ENCODE data around the gene UQCRC1.
A peak's percentile ranks its signal among the peaks of the same experiment; 100 is the strongest.

UQCRC1 gene

GRCh38 chr3:48609088-48610005 lies at the start of gene UQCRC1:
Gene UQCRC1 (minus strand): TSS chr3:48609646. CDS start chr3:48609620, 26 bp downstream.
- H3K9me3 ChIP-seq (ENCODE audit: control insufficient read depth, insufficient read depth, low read length) = no peaks in the 10 kb centered on the region
- peak within 1 kb of the TSS; percentile 98 for H3K4me3 ChIP-seq (ENCODE audit: low read depth, low read length)
- peak within 1 kb of the TSS; percentile 89 for H3K9ac ChIP-seq (ENCODE audit: low read depth, low read length)
- H3K27me3 ChIP-seq (ENCODE audit: control insufficient read depth, insufficient read depth, low read length) = no peaks in the 10 kb centered on the region
- H3K36me3 ChIP-seq (ENCODE audit: control insufficient read depth, insufficient read depth, low read length) = peaks cover 23% of the 10 kb centered on the region
- no peaks in the 10 kb centered on the region for H3K4me1 ChIP-seq (ENCODE audit: control insufficient read depth, insufficient read depth, low read length)

GRCh38 chr3:48656841-48657281 lies 47.4 kb upstream of the UQCRC1 start:
- Histone ChIP-seq H3K4me3 (ENCODE audit: low read depth, low read length) (peak overlapping the region; percentile 53), H3K9ac (ENCODE audit: low read depth, low read length) (peak overlapping the region; percentile 70)

GRCh38 chr3:48656061-48656840 lies 46.8 kb upstream of the UQCRC1 start:
- Histone ChIP-seq H3K4me3 (ENCODE audit: low read depth, low read length) (peak overlapping the region; percentile 53), H3K36me3 (ENCODE audit: control insufficient read depth, insufficient read depth, low read length) (peaks cover 29% of the 10 kb centered on the region), H3K27me3 (ENCODE audit: control insufficient read depth, insufficient read depth, low read length) (peaks cover 2% of the 10 kb centered on the region), H3K9ac (ENCODE audit: low read depth, low read length) (peak overlapping the region; percentile 70), H3K9me3 (ENCODE audit: control insufficient read depth, insufficient read depth, low read length) (no peaks in the 10 kb centered on the region), H3K4me1 (ENCODE audit: control insufficient read depth, insufficient read depth, low read length) (peaks cover 8% of the 10 kb centered on the region)

More at GRCh38 chr3:48656841-48657281, 47.4 kb upstream of the UQCRC1 start:
- Histone ChIP-seq H3K36me3 (ENCODE audit: control insufficient read depth, insufficient read depth, low read length) (peaks cover 25% of the 10 kb centered on the region), H3K27me3 (ENCODE audit: control insufficient read depth, insufficient read depth, low read length) (peaks cover 2% of the 10 kb centered on the region), H3K9me3 (ENCODE audit: control insufficient read depth, insufficient read depth, low read length) (no peaks in the 10 kb centered on the region), H3K4me1 (ENCODE audit: control insufficient read depth, insufficient read depth, low read length) (peaks cover 8% of the 10 kb centered on the region)

GRCh38 chr3:48655606-48656005 lies 46.2 kb upstream of the UQCRC1 start:
- H3K9ac ChIP-seq (ENCODE audit: low read depth, low read length) = no peak overlapping the region
- peaks cover 8% of the 10 kb centered on the region for H3K4me1 ChIP-seq (ENCODE audit: control insufficient read depth, insufficient read depth, low read length)
- H3K9me3 ChIP-seq (ENCODE audit: control insufficient read depth, insufficient read depth, low read length) = no peaks in the 10 kb centered on the region
- H3K36me3 ChIP-seq (ENCODE audit: control insufficient read depth, insufficient read depth, low read length) = peaks cover 34% of the 10 kb centered on the region
- H3K27me3 ChIP-seq (ENCODE audit: control insufficient read depth, insufficient read depth, low read length) = peaks cover 2% of the 10 kb centered on the region
- H3K4me3 ChIP-seq (ENCODE audit: low read depth, low read length) = peak overlapping the region; percentile 53

GRCh38 chr3:48655063-48655462 lies 45.6 kb upstream of the UQCRC1 start:
- Histone ChIP-seq H3K4me1 (ENCODE audit: control insufficient read depth, insufficient read depth, low read length) (peaks cover 8% of the 10 kb centered on the region), H3K9ac (ENCODE audit: low read depth, low read length) (no peak overlapping the region), H3K9me3 (ENCODE audit: control insufficient read depth, insufficient read depth, low read length) (no peaks in the 10 kb centered on the region), H3K27me3 (ENCODE audit: control insufficient read depth, insufficient read depth, low read length) (peaks cover 2% of the 10 kb centered on the region), H3K36me3 (ENCODE audit: control insufficient read depth, insufficient read depth, low read length) (peaks cover 36% of the 10 kb centered on the region), H3K4me3 (ENCODE audit: low read depth, low read length) (peak overlapping the region; percentile 53)

- H3K36me3 ChIP-seq (ENCODE audit: control insufficient read depth, insufficient read depth, low read length) = peaks cover 49% of the 10 kb centered on the region
These were observed 43.7 kb upstream of the UQCRC1 start for GRCh38 chr3:48652923-48653715.

GRCh38 chr3:48651771-48652170 lies 42.3 kb upstream of the UQCRC1 start:
- no peaks in the 10 kb centered on the region for H3K9me3 ChIP-seq (ENCODE audit: control insufficient read depth, insufficient read depth, low read length)

More at GRCh38 chr3:48652923-48653715, 43.7 kb upstream of the UQCRC1 start:
- no peak overlapping the region for H3K9ac ChIP-seq (ENCODE audit: low read depth, low read length)
- H3K4me3 ChIP-seq (ENCODE audit: low read depth, low read length) = no peak overlapping the region
- no peaks in the 10 kb centered on the region for H3K9me3 ChIP-seq (ENCODE audit: control insufficient read depth, insufficient read depth, low read length)
- peaks cover 8% of the 10 kb centered on the region for H3K4me1 ChIP-seq (ENCODE audit: control insufficient read depth, insufficient read depth, low read length)
- peaks cover 2% of the 10 kb centered on the region for H3K27me3 ChIP-seq (ENCODE audit: control insufficient read depth, insufficient read depth, low read length)

GRCh38 chr3:48650723-48651122 lies 41.3 kb upstream of the UQCRC1 start:
- no peaks in the 10 kb centered on the region for H3K9me3 ChIP-seq (ENCODE audit: control insufficient read depth, insufficient read depth, low read length)
- peaks cover 5% of the 10 kb centered on the region for H3K4me1 ChIP-seq (ENCODE audit: control insufficient read depth, insufficient read depth, low read length)
- H3K9ac ChIP-seq (ENCODE audit: low read depth, low read length) = no peak overlapping the region
- no peaks in the 10 kb centered on the region for H3K27me3 ChIP-seq (ENCODE audit: control insufficient read depth, insufficient read depth, low read length)
- peaks cover 60% of the 10 kb centered on the region for H3K36me3 ChIP-seq (ENCODE audit: control insufficient read depth, insufficient read depth, low read length)
- H3K4me3 ChIP-seq (ENCODE audit: low read depth, low read length) = no peak overlapping the region

More at GRCh38 chr3:48651771-48652170, 42.3 kb upstream of the UQCRC1 start:
- peaks cover 52% of the 10 kb centered on the region for H3K36me3 ChIP-seq (ENCODE audit: control insufficient read depth, insufficient read depth, low read length)
- H3K27me3 ChIP-seq (ENCODE audit: control insufficient read depth, insufficient read depth, low read length) = no peaks in the 10 kb centered on the region
- no peak overlapping the region for H3K4me3 ChIP-seq (ENCODE audit: low read depth, low read length)
- H3K4me1 ChIP-seq (ENCODE audit: control insufficient read depth, insufficient read depth, low read length) = peaks cover 5% of the 10 kb centered on the region
- no peak overlapping the region for H3K9ac ChIP-seq (ENCODE audit: low read depth, low read length)

- Histone ChIP-seq H3K4me3 (ENCODE audit: low read depth, low read length) (no peak overlapping the region), H3K9ac (ENCODE audit: low read depth, low read length) (no peak overlapping the region), H3K36me3 (ENCODE audit: control insufficient read depth, insufficient read depth, low read length) (peaks cover 72% of the 10 kb centered on the region), H3K4me1 (ENCODE audit: control insufficient read depth, insufficient read depth, low read length) (no peaks in the 10 kb centered on the region), H3K27me3 (ENCODE audit: control insufficient read depth, insufficient read depth, low read length) (no peaks in the 10 kb centered on the region), H3K9me3 (ENCODE audit: control insufficient read depth, insufficient read depth, low read length) (no peaks in the 10 kb centered on the region)
These were observed 38.9 kb upstream of the UQCRC1 start for GRCh38 chr3:48648188-48648850.

- H3K9ac ChIP-seq (ENCODE audit: low read depth, low read length) = no peak overlapping the region
- no peaks in the 10 kb centered on the region for H3K4me1 ChIP-seq (ENCODE audit: control insufficient read depth, insufficient read depth, low read length)
- no peaks in the 10 kb centered on the region for H3K9me3 ChIP-seq (ENCODE audit: control insufficient read depth, insufficient read depth, low read length)
- H3K36me3 ChIP-seq (ENCODE audit: control insufficient read depth, insufficient read depth, low read length) = peaks cover 70% of the 10 kb centered on the region
- no peak overlapping the region for H3K4me3 ChIP-seq (ENCODE audit: low read depth, low read length)
- H3K27me3 ChIP-seq (ENCODE audit: control insufficient read depth, insufficient read depth, low read length) = no peaks in the 10 kb centered on the region
These were observed 38.3 kb upstream of the UQCRC1 start for GRCh38 chr3:48647714-48648113.

All from iPS-15b (cell line).